PC-9 (cell line): ENCODE results near the gene ITGA3. TPM values are rescaled to one million over a fixed set of nuclear protein-coding genes. Genes with fewer than 3 reads are reported as not detected.

ENCODE experiments used
- BruUV-seq: library from RNA; stranded (reverse); fragments of 400-500 nt; replicated peaks from 2 replicates; lab custom pipeline; 2021; lab: Mats Ljungman, UMichigan
- CTCF ChIA-PET: fragments of 300-600 bp; sonication (Branson Sonifier 250); formaldehyde crosslinking; loops from one replicate; lab custom pipeline; 2022; ENCODE audit warnings: antibody characterized with exemption; lab: Charles Lee
- POLR2A ChIA-PET: fragments of 300-600 bp; sonication (Branson Sonifier 250); formaldehyde crosslinking; loops from one replicate; lab custom pipeline; 2022; ENCODE audit warnings: antibody characterized with exemption; ENCODE audit not compliant: unreplicated experiment; lab: Charles Lee
- DNase-seq, 2 experiments: peaks; one replicate each; pipeline versions ENCODE4 v3.0.0 to v3.0.0-alpha.2; 2015 to 2022; ENCODE audit warnings: mixed read lengths in 1 of 2
- H2AFZ ChIP-seq: fragments of 200-600 bp; sonication (generic); 2 replicates; pipeline ENCODE4 v1.8.1; 2017; ENCODE audit warnings: antibody characterized with exemption
- H3F3A ChIP-seq: fragments of 200-600 bp; sonication (generic); 2 replicates; pipeline ENCODE4 v1.8.1; 2017; ENCODE audit warnings: antibody characterized with exemption, mild to moderate bottlenecking, low read depth; ENCODE audit not compliant: insufficient read depth
- H3K27ac ChIP-seq: fragments of 200-600 bp; sonication (generic); 2 replicates; pipeline ENCODE4 v1.6.1; 2016; ENCODE audit warnings: mixed run types
- H3K27me3 ChIP-seq: fragments of 200-600 bp; sonication (generic); 2 replicates; pipeline ENCODE4 v1.6.1; 2016; ENCODE audit warnings: low read depth, mixed run types; ENCODE audit not compliant: insufficient read depth
- H3K36me3 ChIP-seq: fragments of 200-600 bp; sonication (generic); 2 replicates; pipeline ENCODE4 v1.6.1; 2016; ENCODE audit warnings: low read depth, mixed run types
- H3K4me1 ChIP-seq: fragments of 200-600 bp; sonication (generic); replicated peaks from 2 replicates; pipeline ENCODE4 v1.6.1; 2016; ENCODE audit warnings: mixed run types; ENCODE audit not compliant: insufficient read depth
- H3K4me2 ChIP-seq: fragments of 200-600 bp; sonication (generic); 2 replicates; pipeline ENCODE4 v1.6.1; 2017; ENCODE audit warnings: mixed run types
- H3K4me3 ChIP-seq: fragments of 200-600 bp; sonication (generic); 2 replicates; pipeline ENCODE4 v1.6.1; 2016; ENCODE audit warnings: mixed run types
- H3K79me2 ChIP-seq: fragments of 200-600 bp; sonication (generic); 2 replicates; pipeline ENCODE4 v1.6.1; 2017; ENCODE audit warnings: low read depth, mixed run types
- H3K9me2 ChIP-seq: fragments of 200-600 bp; sonication (generic); 2 replicates; pipeline ENCODE4 v1.8.1; 2017; ENCODE audit warnings: mild to moderate bottlenecking; ENCODE audit not compliant: insufficient read depth
- H3K9me3 ChIP-seq: fragments of 200-600 bp; sonication (generic); 2 replicates; pipeline ENCODE4 v1.8.1; 2016; ENCODE audit warnings: low read depth; ENCODE audit not compliant: insufficient read depth
- H4K20me1 ChIP-seq: fragments of 200-600 bp; sonication (generic); 2 replicates; pipeline ENCODE4 v1.8.1; 2017; ENCODE audit not compliant: insufficient read depth
- CTCF ChIP-seq: fragments of 200-600 bp; sonication (generic); conservative IDR thresholded peaks from 2 replicates; pipeline ENCODE4 v1.6.1; 2017; ENCODE audit warnings: mixed run types, antibody characterized with exemption, mild to moderate bottlenecking, moderate library complexity
- EZH2 ChIP-seq: fragments of 200-600 bp; sonication (generic); IDR thresholded peaks from 2 replicates; pipeline ENCODE4 v1.8.0; 2017; ENCODE audit warnings: antibody characterized with exemption, low read depth
- intact Hi-C: fragments of 100-400 bp; cut with micrococcal nuclease; formaldehyde crosslinking; loops from one replicate; pipeline ENCODE4 v1.10.0; 2022; ENCODE audit not compliant: unreplicated experiment
- total RNA-seq: library from RNA; stranded (reverse); gene quantifications from 2 replicates; pipeline ENCODE4 v1.2.3, GENCODE V29; 2021

The ITGA3 gene
- total RNA-seq, 1 experiment from 2014 or later = 291 TPM

- Histone ChIP-seq H3K79me2 (peaks cover 74% of the 10 kb centered on the region), H3K4me3 (peak overlapping the region; percentile 79), H2AFZ (no peak overlapping the region), H4K20me1 (peaks cover 17% of the 10 kb centered on the region), H3K36me3 (peaks cover 41% of the 10 kb centered on the region), H3K27ac (peak overlapping the region; percentile 97), H3F3A (peaks cover 96% of the 10 kb centered on the region), H3K9me2 (no peaks in the 10 kb centered on the region), H3K9me3 (no peaks in the 10 kb centered on the region), H3K27me3 (no peaks in the 10 kb centered on the region), H3K4me2 (peak overlapping the region; percentile 92), H3K4me1 (peaks cover 69% of the 10 kb centered on the region)
- BruUV-seq = no TSS peak
- POLR2A ChIA-PET = interaction anchor here (0.5 to 2.8 kb wide), 9 partner anchors 8 to 117 kb away, joined by 3 to 55 read pairs (median 6); no protein-coding TSS in a partner anchor
- peak; percentile 51 to 57 for DNase-seq
- intact Hi-C loops = no loop called here
- TF ChIP-seq EZH2 = no peak
- peak; percentile 30; the same call in 1 of the 2 replicates for TF ChIP-seq CTCF
- CTCF ChIA-PET = interaction anchor here (1.1 to 2.0 kb wide), 2 partner anchors 29 to 38 kb away, joined by 4 to 13 read pairs; no protein-coding TSS in a partner anchor
Measured at GRCh38 chr17:50056217-50056960, 479 bp downstream of the ITGA3 start.

- DNase-seq = peak in 1 of 2 experiments; percentile 44
- no peak overlapping the region for H2AFZ ChIP-seq
- H4K20me1 ChIP-seq = peaks cover 17% of the 10 kb centered on the region
- peaks cover 41% of the 10 kb centered on the region for H3K36me3 ChIP-seq
- H3K9me2 ChIP-seq = no peaks in the 10 kb centered on the region
- H3K27ac ChIP-seq = peak overlapping the region; percentile 97
- CTCF ChIA-PET = interaction anchor here (2.0 kb wide), 1 partner anchor 30 kb away, joined by 13 read pairs; no protein-coding TSS in a partner anchor
- no TSS peak for BruUV-seq
- intact Hi-C loops = no loop called here
- peak overlapping the region; percentile 79 for H3K4me3 ChIP-seq
- H3K27me3 ChIP-seq = no peaks in the 10 kb centered on the region
- H3K9me3 ChIP-seq = no peaks in the 10 kb centered on the region
- peaks cover 78% of the 10 kb centered on the region for H3K79me2 ChIP-seq
- POLR2A ChIA-PET = interaction anchor here (0.5 to 2.8 kb wide), 5 partner anchors 17 to 54 kb away, joined by 3 to 55 read pairs (median 5); no protein-coding TSS in a partner anchor
- H3K4me2 ChIP-seq = peak overlapping the region; percentile 92
- H3F3A ChIP-seq = peaks cover 96% of the 10 kb centered on the region
- TF ChIP-seq EZH2 = no peak
- TF ChIP-seq CTCF = no peak
- peaks cover 69% of the 10 kb centered on the region for H3K4me1 ChIP-seq
Measured at GRCh38 chr17:50056961-50057330, 1.0 kb downstream of the ITGA3 start.

- peak in 1 of 2 experiments; percentile 53 for DNase-seq
- Histone ChIP-seq H3K4me3 (peak overlapping the region; percentile 79), H3K36me3 (peaks cover 41% of the 10 kb centered on the region), H3K27me3 (no peaks in the 10 kb centered on the region), H3F3A (peaks cover 93% of the 10 kb centered on the region), H3K4me2 (peak overlapping the region; percentile 92), H3K9me3 (no peaks in the 10 kb centered on the region), H3K9me2 (no peaks in the 10 kb centered on the region), H3K79me2 (peaks cover 78% of the 10 kb centered on the region), H2AFZ (no peak overlapping the region), H3K27ac (peak overlapping the region; percentile 97), H3K4me1 (peaks cover 66% of the 10 kb centered on the region), H4K20me1 (peaks cover 17% of the 10 kb centered on the region)
- TF ChIP-seq EZH2 = no peak
- no peak for TF ChIP-seq CTCF
- BruUV-seq = no TSS peak
- intact Hi-C loops = no loop called here
- CTCF ChIA-PET = interaction anchor here (2.0 kb wide), 1 partner anchor 30 kb away, joined by 13 read pairs; no protein-coding TSS in a partner anchor
- POLR2A ChIA-PET = interaction anchor here (0.6 kb wide), 1 partner anchor 16 kb away, joined by 5 read pairs; no protein-coding TSS in a partner anchor
Measured at GRCh38 chr17:50057521-50057991, 1.6 kb downstream of the ITGA3 start.
